HL-60 (cell line): Measurements from ENCODE around the gene ZSCAN12.

Experiments
- DNase-seq, 2 experiments: peaks; one replicate each; pipeline ENCODE4 v3.0.0-alpha.2; 2010 to 2020; ENCODE audit warnings: low read depth in 1 of 2, low spot score in 1 of 2
- H3K27ac ChIP-seq: fragments of 250-450 bp; sonication (Bioruptor Pico); replicated peaks from 2 replicates; pipeline ENCODE4 v1.5.1; 2020; ENCODE audit warnings: mild to moderate bottlenecking, moderate library complexity
- H3K27me3 ChIP-seq: fragments of 250-450 bp; sonication (Bioruptor Pico); 2 replicates; pipeline ENCODE4 v1.5.1; 2021; ENCODE audit warnings: mild to moderate bottlenecking, moderate library complexity; ENCODE audit not compliant: insufficient read depth, poor library complexity, severe bottlenecking
- H3K4me3 ChIP-seq: replicated peaks from 2 replicates; pipeline ENCODE4 v1.5.1; 2011; ENCODE audit warnings: mild to moderate bottlenecking, control low read depth, low read length; ENCODE audit not compliant: insufficient read depth
- GABPA ChIP-seq: IDR thresholded peaks from 2 replicates; pipeline ENCODE4 v1.6.1; 2012; ENCODE audit warnings: low read depth
- POLR2AphosphoS5 ChIP-seq: IDR thresholded peaks from 2 replicates; pipeline ENCODE4 v1.6.1; 2012; ENCODE audit warnings: low read depth
- SPI1 ChIP-seq: IDR thresholded peaks from 2 replicates; pipeline ENCODE4 v1.6.1; 2012; ENCODE audit warnings: low read depth, mild to moderate bottlenecking, borderline replicate concordance
- TF ChIP-seq, protein P1 (sequence below): IDR thresholded peaks from 2 replicates; pipeline ENCODE4 v1.6.1; 2012; ENCODE audit warnings: low read depth; ENCODE audit not compliant: insufficient replicate concordance
- TF ChIP-seq, protein P2 (sequence below): IDR thresholded peaks from one replicate; pipeline ENCODE4 v1.5.1; 2011; ENCODE audit warnings: low read length, control low read depth, inconsistent platforms; ENCODE audit not compliant: insufficient read depth

Gene ZSCAN12

DNA sequence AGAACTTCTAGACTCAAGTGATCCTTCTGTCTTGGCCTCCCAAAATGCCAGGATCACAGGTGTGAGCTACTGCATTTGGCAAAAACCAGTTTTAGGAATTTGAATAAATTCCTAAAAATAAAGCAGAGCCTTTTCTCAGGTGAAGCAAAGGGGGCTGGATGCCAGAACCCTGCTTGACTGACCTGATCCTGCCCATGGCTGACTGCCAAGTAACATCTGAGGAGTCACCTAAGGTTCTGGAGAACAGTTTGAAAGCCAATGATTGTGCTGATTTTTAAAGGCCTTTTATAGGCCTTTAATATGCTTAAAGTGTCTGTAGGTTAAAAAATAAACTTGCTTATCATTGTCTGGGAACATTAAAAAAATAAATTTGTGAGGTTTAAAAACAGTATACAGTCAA is 14.1 kb upstream of the ZSCAN12 start:
- Histone ChIP-seq H3K27me3 (no peaks in the 10 kb centered on the region), H3K4me3 (no peak overlapping the region), H3K27ac (no peak overlapping the region)
- no peak for TF ChIP-seq GABPA
- TF ChIP-seq, protein P1, sequence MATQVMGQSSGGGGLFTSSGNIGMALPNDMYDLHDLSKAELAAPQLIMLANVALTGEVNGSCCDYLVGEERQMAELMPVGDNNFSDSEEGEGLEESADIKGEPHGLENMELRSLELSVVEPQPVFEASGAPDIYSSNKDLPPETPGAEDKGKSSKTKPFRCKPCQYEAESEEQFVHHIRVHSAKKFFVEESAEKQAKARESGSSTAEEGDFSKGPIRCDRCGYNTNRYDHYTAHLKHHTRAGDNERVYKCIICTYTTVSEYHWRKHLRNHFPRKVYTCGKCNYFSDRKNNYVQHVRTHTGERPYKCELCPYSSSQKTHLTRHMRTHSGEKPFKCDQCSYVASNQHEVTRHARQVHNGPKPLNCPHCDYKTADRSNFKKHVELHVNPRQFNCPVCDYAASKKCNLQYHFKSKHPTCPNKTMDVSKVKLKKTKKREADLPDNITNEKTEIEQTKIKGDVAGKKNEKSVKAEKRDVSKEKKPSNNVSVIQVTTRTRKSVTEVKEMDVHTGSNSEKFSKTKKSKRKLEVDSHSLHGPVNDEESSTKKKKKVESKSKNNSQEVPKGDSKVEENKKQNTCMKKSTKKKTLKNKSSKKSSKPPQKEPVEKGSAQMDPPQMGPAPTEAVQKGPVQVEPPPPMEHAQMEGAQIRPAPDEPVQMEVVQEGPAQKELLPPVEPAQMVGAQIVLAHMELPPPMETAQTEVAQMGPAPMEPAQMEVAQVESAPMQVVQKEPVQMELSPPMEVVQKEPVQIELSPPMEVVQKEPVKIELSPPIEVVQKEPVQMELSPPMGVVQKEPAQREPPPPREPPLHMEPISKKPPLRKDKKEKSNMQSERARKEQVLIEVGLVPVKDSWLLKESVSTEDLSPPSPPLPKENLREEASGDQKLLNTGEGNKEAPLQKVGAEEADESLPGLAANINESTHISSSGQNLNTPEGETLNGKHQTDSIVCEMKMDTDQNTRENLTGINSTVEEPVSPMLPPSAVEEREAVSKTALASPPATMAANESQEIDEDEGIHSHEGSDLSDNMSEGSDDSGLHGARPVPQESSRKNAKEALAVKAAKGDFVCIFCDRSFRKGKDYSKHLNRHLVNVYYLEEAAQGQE = no peak
- TF ChIP-seq SPI1 = no peak
- TF ChIP-seq, protein P2, sequence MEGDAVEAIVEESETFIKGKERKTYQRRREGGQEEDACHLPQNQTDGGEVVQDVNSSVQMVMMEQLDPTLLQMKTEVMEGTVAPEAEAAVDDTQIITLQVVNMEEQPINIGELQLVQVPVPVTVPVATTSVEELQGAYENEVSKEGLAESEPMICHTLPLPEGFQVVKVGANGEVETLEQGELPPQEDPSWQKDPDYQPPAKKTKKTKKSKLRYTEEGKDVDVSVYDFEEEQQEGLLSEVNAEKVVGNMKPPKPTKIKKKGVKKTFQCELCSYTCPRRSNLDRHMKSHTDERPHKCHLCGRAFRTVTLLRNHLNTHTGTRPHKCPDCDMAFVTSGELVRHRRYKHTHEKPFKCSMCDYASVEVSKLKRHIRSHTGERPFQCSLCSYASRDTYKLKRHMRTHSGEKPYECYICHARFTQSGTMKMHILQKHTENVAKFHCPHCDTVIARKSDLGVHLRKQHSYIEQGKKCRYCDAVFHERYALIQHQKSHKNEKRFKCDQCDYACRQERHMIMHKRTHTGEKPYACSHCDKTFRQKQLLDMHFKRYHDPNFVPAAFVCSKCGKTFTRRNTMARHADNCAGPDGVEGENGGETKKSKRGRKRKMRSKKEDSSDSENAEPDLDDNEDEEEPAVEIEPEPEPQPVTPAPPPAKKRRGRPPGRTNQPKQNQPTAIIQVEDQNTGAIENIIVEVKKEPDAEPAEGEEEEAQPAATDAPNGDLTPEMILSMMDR = no peak
- no peak for TF ChIP-seq POLR2AphosphoS5
- DNase-seq = no peak

DNA sequence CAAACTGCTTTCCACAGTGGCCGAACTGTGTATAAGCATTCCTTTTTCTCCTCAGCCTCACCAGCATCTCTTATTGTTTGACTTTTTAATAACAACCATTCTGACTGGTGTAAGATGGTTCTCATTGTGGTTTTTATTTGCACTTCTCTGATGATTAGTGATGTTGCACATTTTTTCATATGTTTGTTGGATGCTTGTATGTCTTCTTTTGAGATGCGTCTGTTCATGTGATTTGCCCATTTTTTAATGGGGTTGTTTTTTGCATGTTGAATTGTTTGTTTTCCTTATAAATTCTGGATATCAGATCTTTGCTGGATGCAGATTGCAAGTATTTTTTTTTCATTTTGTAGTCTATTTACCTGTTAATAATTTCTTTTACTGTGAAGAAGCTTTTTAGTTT is 11.2 kb upstream of the ZSCAN12 start:
- Histone ChIP-seq H3K4me3 (no peak overlapping the region), H3K27ac (no peak overlapping the region), H3K27me3 (no peaks in the 10 kb centered on the region)
- DNase-seq = no peak
- TF ChIP-seq GABPA (no peak), POLR2AphosphoS5 (no peak), SPI1 (no peak)
- TF ChIP-seq, protein P1 = no peak
- TF ChIP-seq, protein P2 = no peak

DNA sequence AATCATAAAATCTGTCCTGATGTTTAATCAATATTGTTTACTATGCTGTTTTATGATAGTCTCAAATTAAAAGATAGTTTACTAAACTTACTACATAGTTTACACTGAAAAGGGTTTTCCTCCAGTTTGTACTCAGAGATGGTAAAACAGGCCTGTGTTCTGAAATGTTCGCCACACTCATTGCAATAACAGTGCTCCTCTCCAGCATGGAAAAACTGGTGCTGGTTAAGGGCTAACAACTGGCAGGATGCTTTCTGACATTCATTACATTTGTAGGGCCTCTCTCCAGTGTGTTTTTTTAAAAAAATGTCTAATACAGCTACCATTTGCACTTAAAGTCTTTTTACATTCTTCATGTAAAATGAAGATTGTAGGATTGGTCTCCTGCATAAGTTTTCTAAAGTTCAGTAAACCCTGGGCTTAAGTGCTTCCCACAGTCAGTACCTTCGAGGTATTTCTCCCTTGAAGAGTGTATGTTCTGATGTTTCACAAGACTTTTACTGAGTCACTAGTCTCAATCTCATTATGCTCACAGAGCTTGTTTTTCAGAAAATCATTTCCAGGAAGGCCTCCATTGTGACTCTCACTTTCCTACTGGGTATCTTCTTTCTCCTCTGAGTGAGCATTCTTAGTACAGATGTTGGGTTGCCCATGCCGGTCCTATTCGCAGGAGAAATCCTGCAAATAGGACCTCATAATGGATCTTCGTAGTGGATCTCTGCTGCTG is 8.7 kb upstream of the ZSCAN12 start:
- no peak for DNase-seq

More for the DNA sequence above, 8.7 kb upstream of the ZSCAN12 start:
- TF ChIP-seq SPI1 = no peak
- no peak for TF ChIP-seq POLR2AphosphoS5
- TF ChIP-seq, protein P1 = no peak
- TF ChIP-seq, protein P2 = no peak
- TF ChIP-seq GABPA = no peak
- no peak overlapping the region for H3K4me3 ChIP-seq
- H3K27ac ChIP-seq = no peak overlapping the region
- no peaks in the 10 kb centered on the region for H3K27me3 ChIP-seq
